Vagina (tissue), 2 donors: ENCODE results near the gene NPTXR.

Experiments used
- POLR2A ChIP-seq, 2 donors: fragments of 450-650 bp; IDR thresholded peaks; one replicate each; pipeline ENCODE4 v1.6.1; 2017; ENCODE audit warnings: antibody characterized with exemption in 2 of 2, mild to moderate bottlenecking in 2 of 2, moderate library complexity in 2 of 2
- POLR2AphosphoS5 ChIP-seq, 2 donors: sonication (generic); formaldehyde crosslinking; IDR thresholded peaks; one replicate each; pipeline ENCODE4 v1.9.0; 2017; ENCODE audit warnings: antibody characterized with exemption in 2 of 2, mild to moderate bottlenecking in 2 of 2, low read depth in 1 of 2; ENCODE audit not compliant: insufficient read depth in 1 of 2
- TF ChIP-seq, protein P1 (sequence below), 3 experiments: fragments of 450-650 bp in 2 of 3; fragments of 200-600 bp in 1 of 3; sonication (generic) in 1 of 3; IDR thresholded peaks; one replicate each; pipeline ENCODE4 v1.5.1; 2017 to 2019; ENCODE audit warnings: antibody characterized with exemption in 3 of 3, mild to moderate bottlenecking in 2 of 3, moderate library complexity in 2 of 3

DNA sequence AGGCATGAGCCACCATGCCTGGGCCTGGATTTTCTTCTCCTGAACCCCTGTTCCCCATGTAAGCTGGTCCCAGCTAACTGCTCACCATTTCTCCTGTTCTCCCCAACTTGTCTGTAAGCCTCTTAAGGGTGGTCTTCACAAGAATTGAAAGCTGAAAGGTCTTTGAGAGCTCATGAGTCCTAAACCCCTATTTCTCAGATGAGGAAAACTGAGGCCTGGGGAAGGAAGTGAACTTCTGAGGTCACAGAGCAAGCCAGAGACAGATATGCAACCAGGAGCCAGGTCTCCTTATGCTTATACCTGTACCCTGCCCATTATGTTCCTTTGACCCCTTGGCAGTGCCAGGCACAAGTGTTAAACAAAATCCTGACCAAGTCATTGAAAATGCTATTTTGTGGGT is 16.3 kb downstream of the NPTXR start:
- TF ChIP-seq, protein P1, sequence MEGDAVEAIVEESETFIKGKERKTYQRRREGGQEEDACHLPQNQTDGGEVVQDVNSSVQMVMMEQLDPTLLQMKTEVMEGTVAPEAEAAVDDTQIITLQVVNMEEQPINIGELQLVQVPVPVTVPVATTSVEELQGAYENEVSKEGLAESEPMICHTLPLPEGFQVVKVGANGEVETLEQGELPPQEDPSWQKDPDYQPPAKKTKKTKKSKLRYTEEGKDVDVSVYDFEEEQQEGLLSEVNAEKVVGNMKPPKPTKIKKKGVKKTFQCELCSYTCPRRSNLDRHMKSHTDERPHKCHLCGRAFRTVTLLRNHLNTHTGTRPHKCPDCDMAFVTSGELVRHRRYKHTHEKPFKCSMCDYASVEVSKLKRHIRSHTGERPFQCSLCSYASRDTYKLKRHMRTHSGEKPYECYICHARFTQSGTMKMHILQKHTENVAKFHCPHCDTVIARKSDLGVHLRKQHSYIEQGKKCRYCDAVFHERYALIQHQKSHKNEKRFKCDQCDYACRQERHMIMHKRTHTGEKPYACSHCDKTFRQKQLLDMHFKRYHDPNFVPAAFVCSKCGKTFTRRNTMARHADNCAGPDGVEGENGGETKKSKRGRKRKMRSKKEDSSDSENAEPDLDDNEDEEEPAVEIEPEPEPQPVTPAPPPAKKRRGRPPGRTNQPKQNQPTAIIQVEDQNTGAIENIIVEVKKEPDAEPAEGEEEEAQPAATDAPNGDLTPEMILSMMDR (IDR thresholded peaks at IDR 0.05), result no peak
- TF ChIP-seq POLR2A (IDR thresholded peaks at IDR 0.05) (no peak), POLR2AphosphoS5 (IDR thresholded peaks at IDR 0.05; ENCODE audit: insufficient read depth in 1 of 2, low read depth in 1 of 2) (no peak)
